H1 (cell line): ENCODE data around the gene WDFY3. TPM values are rescaled to one million over a fixed set of nuclear protein-coding genes. Genes with fewer than 3 reads are reported as not detected.

Source experiments
- CTCF ChIA-PET: fragments of 300-600 bp; sonication (Branson Sonifier 250); formaldehyde crosslinking; loops from one replicate; lab custom pipeline; 2021; ENCODE audit not compliant: partially characterized antibody; lab: Charles Lee
- POLR2A ChIA-PET: fragments of 300-600 bp; sonication (Branson Sonifier 250); formaldehyde crosslinking; loops from one replicate; lab custom pipeline; 2021; ENCODE audit warnings: inconsistent platforms; ENCODE audit not compliant: partially characterized antibody; lab: Charles Lee
- DNase-seq, 2 experiments: peaks; one replicate each; pipeline versions ENCODE4 v3.0.0 to v3.0.0-alpha.2; 2010 to 2022; ENCODE audit warnings: low spot score in 2 of 2, low read depth in 1 of 2, mixed read lengths in 1 of 2
- FAIRE-seq: peaks from 2 replicates; lab custom pipeline; 2011; peaks lifted over from hg19 to GRCh38; lab: Jason Lieb, UNC
- H2AFZ ChIP-seq: 2 replicates; pipeline ENCODE4 v1.8.1; 2012; ENCODE audit warnings: low read length, inconsistent platforms
- H2AK5ac ChIP-seq: 2 replicates; pipeline ENCODE4 v1.6.1; 2013; ENCODE audit warnings: low read depth, low read length
- H2BK120ac ChIP-seq: replicated peaks from 2 replicates; pipeline ENCODE3; 2013; ENCODE audit warnings: low read depth, low read length, inconsistent platforms
- H2BK12ac ChIP-seq: 2 replicates; pipeline ENCODE4 v1.6.1; 2013; ENCODE audit warnings: low read depth, low read length
- H2BK15ac ChIP-seq: 2 replicates; pipeline ENCODE4 v1.6.1; 2013; ENCODE audit warnings: low read length
- H2BK20ac ChIP-seq: 2 replicates; pipeline ENCODE4 v1.6.1; 2013; ENCODE audit warnings: low read length
- H2BK5ac ChIP-seq: 2 replicates; pipeline ENCODE4 v1.6.1; 2013; ENCODE audit warnings: low read depth, low read length
- H3K14ac ChIP-seq: 2 replicates; pipeline ENCODE4 v1.6.1; 2013; ENCODE audit warnings: inconsistent platforms; ENCODE audit not compliant: insufficient read length
- H3K18ac ChIP-seq: 2 replicates; pipeline ENCODE4 v1.6.1; 2013; ENCODE audit warnings: low read length; ENCODE audit errors: extremely low read depth
- H3K23ac ChIP-seq: 2 replicates; pipeline ENCODE4 v1.6.1; 2013; ENCODE audit warnings: inconsistent platforms; ENCODE audit not compliant: insufficient read length
- H3K23me2 ChIP-seq: 2 replicates; pipeline ENCODE4 v1.6.1; 2013; ENCODE audit warnings: low read depth, low read length
- H3K27ac ChIP-seq: 2 replicates; pipeline ENCODE4 v1.6.1; 2011; ENCODE audit warnings: low read depth, low read length, inconsistent platforms
- H3K27me3 ChIP-seq, 4 experiments: replicated peaks in 1 of 4; 1 replicate in 1 of 4; 2 replicates in 3 of 4; pipeline versions ENCODE4 v1.6.1 to v1.8.1; 2011 to 2013; ENCODE audit warnings: low read length in 3 of 4, mild to moderate bottlenecking in 3 of 4, inconsistent platforms in 2 of 4, mixed read lengths in 2 of 4, moderate library complexity in 1 of 4; ENCODE audit not compliant: control insufficient read depth in 3 of 4, insufficient read depth in 3 of 4; ENCODE audit errors: extremely low read depth in 1 of 4
- H3K36me3 ChIP-seq, 4 experiments: 2 replicates each; pipeline versions ENCODE4 v1.6.1 to v1.8.1; 2011 to 2013; ENCODE audit warnings: mild to moderate bottlenecking in 4 of 4, low read length in 3 of 4, moderate library complexity in 2 of 4, control low read depth in 1 of 4, inconsistent platforms in 1 of 4; ENCODE audit not compliant: insufficient read depth in 4 of 4, control insufficient read depth in 2 of 4
- H3K4ac ChIP-seq: replicated peaks from 2 replicates; pipeline ENCODE3; 2013; ENCODE audit warnings: low read length, low read depth, mixed read lengths, inconsistent platforms; ENCODE audit not compliant: insufficient read length
- H3K4me1 ChIP-seq, 4 experiments: replicated peaks in 1 of 4; 1 replicate in 1 of 4; 2 replicates in 3 of 4; pipeline versions ENCODE4 v1.6.1 to v1.8.1; 2011 to 2013; ENCODE audit warnings: low read length in 3 of 4, inconsistent platforms in 2 of 4, mixed read lengths in 1 of 4; ENCODE audit not compliant: insufficient read depth in 4 of 4, control insufficient read depth in 3 of 4
- H3K4me2 ChIP-seq, 2 experiments: 2 replicates each; pipeline versions ENCODE4 v1.6.1 to v1.8.1; 2011 to 2013; ENCODE audit warnings: low read depth in 2 of 2, low read length in 2 of 2, control low read depth in 1 of 2, inconsistent platforms in 1 of 2, mild to moderate bottlenecking in 1 of 2; ENCODE audit not compliant: insufficient read depth in 1 of 2
- H3K4me3 ChIP-seq, 4 experiments: fragments of 200-600, 300-600 bp in 1 of 4; sonication (generic), shearing (Covaris generic), sonication (Bioruptor Twin) in 1 of 4; 2 replicates each; pipeline versions ENCODE4 v1.5.1 to v1.8.1; 2011 to 2016; ENCODE audit warnings: low read length in 4 of 4, low read depth in 3 of 4, control low read depth in 2 of 4, inconsistent platforms in 2 of 4, mild to moderate bottlenecking in 2 of 4, mixed read lengths in 1 of 4, moderate library complexity in 1 of 4; ENCODE audit not compliant: insufficient read depth in 2 of 4; ENCODE audit errors: extremely low read depth in 1 of 4
- H3K56ac ChIP-seq: replicated peaks from 2 replicates; pipeline ENCODE3; 2013; ENCODE audit warnings: low read depth, mild to moderate bottlenecking, mixed read lengths, low read length, inconsistent platforms; ENCODE audit not compliant: insufficient read length
- H3K79me1 ChIP-seq: 2 replicates; pipeline ENCODE4 v1.6.1; 2013; ENCODE audit warnings: low read depth, low read length, control low read depth
- H3K79me2 ChIP-seq, 2 experiments: 2 replicates each; pipeline versions ENCODE4 v1.6.1 to v1.8.1; 2012 to 2013; ENCODE audit warnings: low read length in 2 of 2, mild to moderate bottlenecking in 2 of 2, inconsistent platforms in 1 of 2; ENCODE audit not compliant: insufficient read depth in 2 of 2, control insufficient read depth in 1 of 2
- H3K9ac ChIP-seq, 4 experiments: replicated peaks in 1 of 4; 1 replicate in 1 of 4; 2 replicates in 3 of 4; pipeline versions ENCODE4 v1.6.1 to v1.8.1; 2011 to 2013; ENCODE audit warnings: low read depth in 3 of 4, low read length in 3 of 4, control low read depth in 2 of 4, mild to moderate bottlenecking in 2 of 4, moderate library complexity in 2 of 4, inconsistent platforms in 1 of 4; ENCODE audit errors: extremely low read depth in 1 of 4
- H3K9me3 ChIP-seq, 2 experiments: 2 replicates each; pipeline versions ENCODE4 v1.6.1 to v1.8.1; 2012 to 2013; ENCODE audit warnings: mild to moderate bottlenecking in 2 of 2, moderate library complexity in 2 of 2, control low read depth in 1 of 2, inconsistent platforms in 1 of 2, low read depth in 1 of 2, low read length in 1 of 2, mixed read lengths in 1 of 2; ENCODE audit not compliant: insufficient read depth in 2 of 2
- H4K20me1 ChIP-seq, 2 experiments: replicated peaks in 1 of 2; 2 replicates each; pipeline versions ENCODE3 to v1.8.1; 2011 to 2013; ENCODE audit warnings: inconsistent platforms in 2 of 2, low read length in 2 of 2, mild to moderate bottlenecking in 1 of 2; ENCODE audit not compliant: insufficient read depth in 2 of 2, control insufficient read depth in 1 of 2
- H4K5ac ChIP-seq: 2 replicates; pipeline ENCODE4 v1.6.1; 2013; ENCODE audit warnings: low read length, low read depth, mixed read lengths, inconsistent platforms; ENCODE audit not compliant: insufficient read length
- H4K8ac ChIP-seq: 2 replicates; pipeline ENCODE4 v1.8.0; 2013; ENCODE audit warnings: mild to moderate bottlenecking, moderate library complexity, low read length, inconsistent platforms; ENCODE audit not compliant: insufficient read depth; ENCODE audit errors: extremely low read depth
- H4K91ac ChIP-seq: replicated peaks from 2 replicates; pipeline ENCODE3; 2013; ENCODE audit warnings: low read length, mixed read lengths, inconsistent platforms; ENCODE audit not compliant: insufficient read length
- CEBPB ChIP-seq: IDR thresholded peaks from 2 replicates; pipeline ENCODE4 v1.6.1; 2012; ENCODE audit warnings: low read depth, low read length
- CHD1 ChIP-seq: IDR thresholded peaks from 2 replicates; pipeline ENCODE4 v1.6.1; 2012; ENCODE audit warnings: low read depth, low read length, improper control_type of control experiment
- CTBP2 ChIP-seq: IDR thresholded peaks from 2 replicates; pipeline ENCODE4 v1.7.0; 2011; ENCODE audit warnings: borderline replicate concordance, mild to moderate bottlenecking, moderate library complexity, mixed read lengths, low read length; ENCODE audit not compliant: insufficient read depth, insufficient read length
- EGR1 ChIP-seq: IDR thresholded peaks from 2 replicates; pipeline ENCODE4 v1.6.1; 2011; ENCODE audit warnings: low read depth, low read length, borderline replicate concordance
- KDM5A ChIP-seq: fragments of 200-600 bp; IDR thresholded peaks from 2 replicates; pipeline ENCODE4 v1.7.1; 2012; ENCODE audit warnings: mild to moderate bottlenecking, low read length, inconsistent platforms, mixed read lengths
- POLR2A ChIP-seq, 2 experiments: IDR thresholded peaks; 1 replicate in 1 of 2; 2 replicates in 1 of 2; pipeline ENCODE4 v1.6.1; 2011; ENCODE audit warnings: low read depth in 2 of 2, low read length in 2 of 2, mild to moderate bottlenecking in 2 of 2; ENCODE audit errors: control extremely low read depth in 1 of 2
- RNF2 ChIP-seq: fragments of 200-900, 300-1000 bp; sonication (generic); IDR thresholded peaks from 2 replicates; pipeline ENCODE4 v1.7.1; 2016; ENCODE audit warnings: borderline replicate concordance, low read depth, mild to moderate bottlenecking, antibody characterized with exemption, low read length; ENCODE audit not compliant: poor library complexity, severe bottlenecking; ENCODE audit errors: missing control alignments
- RXRA ChIP-seq: IDR thresholded peaks from 2 replicates; pipeline ENCODE4 v1.6.1; 2011; ENCODE audit warnings: low read depth, mild to moderate bottlenecking, low read length, moderate library complexity; ENCODE audit not compliant: insufficient read depth
- SIX5 ChIP-seq: IDR thresholded peaks from 2 replicates; pipeline ENCODE4 v1.6.1; 2011; ENCODE audit warnings: mild to moderate bottlenecking, low read depth, low read length
- SUZ12 ChIP-seq: fragments of 200-600 bp; sonication (generic); IDR thresholded peaks from 2 replicates; pipeline ENCODE4 v1.6.1; 2012; ENCODE audit warnings: mild to moderate bottlenecking, inconsistent platforms, low read length, moderate library complexity, mixed read lengths
- TAF1 ChIP-seq: IDR thresholded peaks from 2 replicates; pipeline ENCODE4 v1.6.1; 2011; ENCODE audit warnings: mild to moderate bottlenecking, low read depth, low read length
- WGBS, 2 experiments: shearing (Covaris generic) in 1 of 2; methylation state at CpG; one replicate each; pipeline versions ENCODE4 v1.1.6 to v1.1.7; 2013 to 2015; ENCODE audit warnings: low lambda C conversion rate in 2 of 2, mixed read lengths in 2 of 2, inconsistent platforms in 1 of 2, low coverage in 1 of 2, missing lambda C conversion rate in 1 of 2; ENCODE audit not compliant: insufficient replicate concordance in 2 of 2, insufficient coverage in 1 of 2, insufficient read length in 1 of 2; ENCODE audit errors: extremely low coverage in 1 of 2, missing lambda C conversion rate in 1 of 2; 5-methylcytosine and 5-hydroxymethylcytosine counted together
- polyA plus RNA-seq, 7 experiments: library from polyadenylated mRNA; depleted of rRNA in 3 of 7; stranded (reverse) in 5 of 7; unstranded in 2 of 7; fragments of >200 nt in 5 of 7; fragments of 200-250 nt in 2 of 7; gene quantifications; 1 replicate in 5 of 7; 2 replicates in 1 of 7; 4 replicates in 1 of 7; pipeline versions ENCODE4 v1.2.1 to v1.2.3, GENCODE V29; 2011 to 2013; ENCODE audit warnings: missing spikeins in 2 of 7, mixed read lengths in 2 of 7
- total RNA-seq: library from RNA; stranded (reverse); fragmentation: NEBNext Ultra II Directional; extraction: Animal tissue kit (Norgen Biotek cat#: 25700); gene quantifications from 2 replicates; pipeline ENCODE4 v1.2.1, GENCODE V29; 2021
- TF ChIP-seq, protein P1 (sequence below): IDR thresholded peaks from 2 replicates; pipeline ENCODE4 v1.6.1; 2011; ENCODE audit warnings: low read depth, mild to moderate bottlenecking, low read length; ENCODE audit not compliant: insufficient read depth
- TF ChIP-seq, protein P2 (sequence below): IDR thresholded peaks from 2 replicates; pipeline ENCODE4 v1.6.1; 2011; ENCODE audit warnings: low read length, improper control_type of control experiment

WDFY3 gene
- total and polyA plus RNA-seq, 2 of the 8 experiments (the other 6 are each of a cell fraction or from before 2014, with no cell fraction given), result 25.6 to 62.4 TPM

DNA sequence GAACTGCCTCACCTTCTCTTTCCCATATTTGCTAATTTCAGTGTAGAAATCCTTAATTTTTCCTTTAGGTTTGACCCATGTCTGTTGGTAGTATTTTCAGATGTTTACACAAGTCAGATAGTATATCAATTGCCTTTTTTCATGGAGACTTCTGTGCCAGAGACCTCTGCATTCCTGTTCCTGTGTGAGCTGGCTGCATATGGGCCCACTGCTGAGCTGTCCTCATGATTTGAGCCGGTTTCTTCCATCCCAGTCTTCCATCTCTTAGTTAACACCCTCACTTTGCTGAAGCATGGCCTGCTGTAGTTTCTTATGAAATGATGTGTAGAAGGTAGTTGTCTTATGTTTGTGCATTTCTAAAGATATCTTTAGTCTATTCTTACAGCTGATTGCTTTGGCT is 343.5 kb downstream of the WDFY3 start:
- Histone ChIP-seq H3K79me1 (no peaks in the 10 kb centered on the region), H3K9ac (no peak overlapping the region), H3K27ac (no peak overlapping the region), H3K4me2 (no peak overlapping the region), H4K91ac (no peak overlapping the region), H4K8ac (no peak overlapping the region), H3K23me2 (no peaks in the 10 kb centered on the region), H3K14ac (no peak overlapping the region), H2BK20ac (no peak overlapping the region), H3K4ac (no peak overlapping the region), H3K9me3 (no peaks in the 10 kb centered on the region), H3K36me3 (peaks cover 0 to 11% (median 0%) of the 10 kb centered on the region in 4 experiments; a peak in 2 of 8 replicates), H3K4me3 (no peak overlapping the region), H3K56ac (no peak overlapping the region), H4K20me1 (no peaks in the 10 kb centered on the region), H2BK15ac (no peak overlapping the region), H4K5ac (no peak overlapping the region), H3K18ac (no peak overlapping the region), H2BK5ac (no peak overlapping the region), H3K27me3 (no peaks in the 10 kb centered on the region), H2BK12ac (no peak overlapping the region), H2AFZ (no peak overlapping the region), H2BK120ac (no peak overlapping the region), H3K4me1 (no peaks in the 10 kb centered on the region; a peak in 1 of 7 replicates), H2AK5ac (no peak overlapping the region), H3K23ac (no peak overlapping the region), H3K79me2 (no peaks in the 10 kb centered on the region)
- ChIA-PET POLR2A (no interaction called here), CTCF (interaction anchor here (1.4 to 2.3 kb wide), 2 partner anchors 44 to 117 kb away, joined by 3 to 9 read pairs; no protein-coding TSS in a partner anchor)
- DNase-seq (no peak), FAIRE-seq (peak; percentile 63)
- WGBS, 2 experiments, result 75% methylated on average over 1 of the region's 1 CpG; no CpG with 5 or more reads in 1 of the 2 experiments
- no peak for TF ChIP-seq CTBP2
- TF ChIP-seq RNF2, result no peak
- no peak for TF ChIP-seq RXRA
- no peak for TF ChIP-seq SIX5
- TF ChIP-seq EGR1, result no peak
- no peak for TF ChIP-seq KDM5A
- no peak for TF ChIP-seq CEBPB
- TF ChIP-seq TAF1, result no peak
- TF ChIP-seq, protein P1, sequence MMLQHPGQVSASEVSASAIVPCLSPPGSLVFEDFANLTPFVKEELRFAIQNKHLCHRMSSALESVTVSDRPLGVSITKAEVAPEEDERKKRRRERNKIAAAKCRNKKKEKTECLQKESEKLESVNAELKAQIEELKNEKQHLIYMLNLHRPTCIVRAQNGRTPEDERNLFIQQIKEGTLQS, result no peak
- no peak for TF ChIP-seq POLR2A (IDR thresholded peaks at IDR 0.05; ENCODE audit: control extremely low read depth in 1 of 2, low read depth in 2 of 2, low read length in 2 of 2)
- TF ChIP-seq, protein P2, sequence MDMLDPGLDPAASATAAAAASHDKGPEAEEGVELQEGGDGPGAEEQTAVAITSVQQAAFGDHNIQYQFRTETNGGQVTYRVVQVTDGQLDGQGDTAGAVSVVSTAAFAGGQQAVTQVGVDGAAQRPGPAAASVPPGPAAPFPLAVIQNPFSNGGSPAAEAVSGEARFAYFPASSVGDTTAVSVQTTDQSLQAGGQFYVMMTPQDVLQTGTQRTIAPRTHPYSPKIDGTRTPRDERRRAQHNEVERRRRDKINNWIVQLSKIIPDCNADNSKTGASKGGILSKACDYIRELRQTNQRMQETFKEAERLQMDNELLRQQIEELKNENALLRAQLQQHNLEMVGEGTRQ, result no peak
- TF ChIP-seq SUZ12, result no peak
- TF ChIP-seq CHD1, result no peak
